K562 (cell line): ENCODE measurements around the gene KLK13. TPM values are rescaled to one million over a fixed set of nuclear protein-coding genes. Genes with fewer than 3 reads are reported as not detected.

Experiments used
- BCL6 ChIP-seq: fragments of 250-450 bp; sonication (Bioruptor Pico); IDR thresholded peaks from 2 replicates; pipeline ENCODE4 v1.4.0; 2020
- GTF2B ChIP-seq: IDR thresholded peaks from 2 replicates; pipeline ENCODE4 v1.6.1; 2011; ENCODE audit not compliant: insufficient read length; ENCODE audit errors: extremely low read depth
- HNRNPH1 ChIP-seq: fragments of 200-400 bp; formaldehyde crosslinking; optimal IDR thresholded peaks from 2 replicates; pipeline ENCODE3; 2017; ENCODE audit warnings: low read depth, mild to moderate bottlenecking, low read length, moderate library complexity
- MYC ChIP-seq, 2 experiments: fragments of 250-450 bp in 1 of 2; sonication (Bioruptor Pico) in 1 of 2; IDR thresholded peaks; 2 replicates each; pipeline versions ENCODE4 v1.5.1 to v1.6.1; 2012 to 2021; ENCODE audit warnings: low read depth in 2 of 2, borderline replicate concordance in 1 of 2, improper control_type of control experiment in 1 of 2, low read length in 1 of 2, mild to moderate bottlenecking in 1 of 2, moderate library complexity in 1 of 2
- PHF8 ChIP-seq: fragments of 200-600 bp; sonication (generic); IDR thresholded peaks from 2 replicates; pipeline ENCODE4 v1.6.1; 2012; ENCODE audit warnings: mixed run types, mild to moderate bottlenecking, inconsistent platforms, low read length, moderate library complexity, borderline replicate concordance
- POLR2H ChIP-seq: IDR thresholded peaks from 2 replicates; pipeline ENCODE4 v1.6.1; 2016; ENCODE audit warnings: missing genetic modification characterization, low read depth, mild to moderate bottlenecking, control low read depth, missing compliant biosample characterization, moderate library complexity
- PPARD ChIP-seq: fragments of 250-450 bp; sonication (Bioruptor Pico); IDR thresholded peaks from 2 replicates; pipeline ENCODE4 v1.8.0; 2022; ENCODE audit warnings: inconsistent platforms, mild to moderate bottlenecking, moderate library complexity
- RBM22 ChIP-seq: fragments of 200-400 bp; formaldehyde crosslinking; IDR thresholded peaks from 2 replicates; pipeline ENCODE4 v1.6.1; 2018; ENCODE audit warnings: low read length, low read depth; ENCODE audit not compliant: poor library complexity, severe bottlenecking
- RFX5 ChIP-seq: IDR thresholded peaks from 2 replicates; pipeline ENCODE4 v1.6.1; 2011; ENCODE audit warnings: low read depth, mild to moderate bottlenecking, improper control_type of control experiment, low read length
- SIRT6 ChIP-seq: IDR thresholded peaks from one replicate; pipeline ENCODE4 v1.6.1; 2012; ENCODE audit warnings: low read depth, mild to moderate bottlenecking, control low read depth, inconsistent platforms, low read length, moderate library complexity
- TCFL5 ChIP-seq: fragments of 250-450 bp; sonication (Bioruptor Pico); conservative IDR thresholded peaks from 2 replicates; pipeline ENCODE4 v1.6.1; 2021; ENCODE audit warnings: mild to moderate bottlenecking, moderate library complexity, matching md5 sums
- TFAM ChIP-seq: fragments of 250-450 bp; sonication (Bioruptor Pico); conservative IDR thresholded peaks from 2 replicates; pipeline ENCODE4 v1.5.0; 2021; ENCODE audit warnings: mild to moderate bottlenecking, moderate library complexity
- ZNF407 ChIP-seq: fragments of 450-650 bp; IDR thresholded peaks from 2 replicates; pipeline ENCODE4 v1.6.1; 2016; ENCODE audit warnings: low read depth
- ZNF592 ChIP-seq: fragments of 450-650 bp; IDR thresholded peaks from 2 replicates; pipeline ENCODE4 v1.6.1; 2017; ENCODE audit warnings: antibody characterized with exemption, mild to moderate bottlenecking
- polyA plus RNA-seq, 8 experiments: library from polyadenylated mRNA; depleted of rRNA in 4 of 8; stranded (reverse) in 5 of 8; unstranded in 3 of 8; fragments of >200 nt; fragmentation: Nextera tagmentation in 2 of 8; fragmentation: Illumina TruSeq in 1 of 8; extraction: Ambion mirVana in 2 of 8; extraction: Trizol in 1 of 8; gene quantifications; 2 replicates each; pipeline versions ENCODE4 v1.2.1 to v1.2.3, GENCODE V29; 2011 to 2014; ENCODE audit warnings: inconsistent platforms in 1 of 8, missing spikeins in 1 of 8
- total RNA-seq, 7 experiments: library from RNA; depleted of rRNA in 6 of 7; stranded (reverse); fragments of >200 nt in 6 of 7; fragmentation: Illumina TruSeq in 2 of 7; extraction: Trizol in 2 of 7; gene quantifications; 2 replicates each; pipeline versions ENCODE4 v1.2.1 to v1.2.3, GENCODE V29; 2011 to 2021; ENCODE audit warnings: low replicate concordance in 1 of 7

KLK13 gene
- total and polyA plus RNA-seq, 9 of the 15 experiments (the other 6 are each of a cell fraction or from before 2014, with no cell fraction given): 0.72 to 9.0 (median 2.3) TPM

DNA sequence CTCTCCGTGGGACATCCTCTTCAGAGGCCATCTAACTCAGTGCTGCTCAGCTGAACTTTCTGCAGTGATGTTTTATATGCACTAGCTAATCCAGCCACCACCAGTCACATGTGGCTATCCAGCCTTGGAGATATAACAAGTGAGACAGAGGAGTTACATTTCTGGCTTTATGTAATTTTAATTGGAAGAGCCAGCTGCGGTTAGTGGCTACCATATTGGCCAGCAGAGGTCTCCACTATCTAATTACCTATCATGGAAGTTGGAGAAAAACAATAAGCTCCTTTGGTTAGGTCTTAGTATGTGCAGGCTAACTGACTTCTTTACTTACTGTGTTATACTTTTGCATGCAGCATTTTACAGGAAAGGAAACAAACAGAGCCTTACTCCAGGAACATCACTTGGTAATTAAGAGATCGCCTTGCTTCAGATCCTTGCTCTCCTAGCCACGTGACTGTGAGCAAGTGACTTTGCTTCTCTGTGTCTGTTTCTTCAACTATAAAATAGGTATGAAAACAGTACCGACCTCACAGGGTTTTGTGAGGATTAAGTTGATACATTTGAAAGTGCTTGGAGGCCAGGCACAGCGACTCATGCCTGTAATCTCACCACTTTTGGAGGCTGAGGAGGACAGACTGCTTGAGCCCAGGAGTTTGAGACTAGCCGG lies 43.8 kb downstream of the KLK13 start (continued):
- TF ChIP-seq ZNF407 (no peak), RFX5 (no peak), SIRT6 (no peak), PPARD (CRISPR knock-in tag) (no peak), BCL6 (CRISPR knock-in tag) (no peak), HNRNPH1 (no peak), TFAM (CRISPR knock-in tag) (no peak), PHF8 (no peak), ZNF592 (no peak), GTF2B (no peak), RBM22 (no peak), TCFL5 (CRISPR knock-in tag) (no peak), MYC (IDR thresholded peaks at IDR 0.05; ENCODE audit: low read depth, low read length) (no peak; the same call in 1 of the 2 replicates), MYC (CRISPR knock-in tag; IDR thresholded peaks at IDR 0.05; ENCODE audit: borderline replicate concordance, low read depth) (no peak), POLR2H (tag) (no peak)
